SH-SY5Y (cell line): Measurements from ENCODE around the gene CLMN.

Experiments
- GATA2 ChIP-seq: IDR thresholded peaks from 2 replicates; pipeline ENCODE4 v1.6.1; 2011; ENCODE audit warnings: mild to moderate bottlenecking, low read depth, low read length
- GATA3 ChIP-seq: IDR thresholded peaks from 2 replicates; pipeline ENCODE4 v1.6.1; 2011; ENCODE audit warnings: low read depth, mild to moderate bottlenecking, low read length, moderate library complexity

DNA sequence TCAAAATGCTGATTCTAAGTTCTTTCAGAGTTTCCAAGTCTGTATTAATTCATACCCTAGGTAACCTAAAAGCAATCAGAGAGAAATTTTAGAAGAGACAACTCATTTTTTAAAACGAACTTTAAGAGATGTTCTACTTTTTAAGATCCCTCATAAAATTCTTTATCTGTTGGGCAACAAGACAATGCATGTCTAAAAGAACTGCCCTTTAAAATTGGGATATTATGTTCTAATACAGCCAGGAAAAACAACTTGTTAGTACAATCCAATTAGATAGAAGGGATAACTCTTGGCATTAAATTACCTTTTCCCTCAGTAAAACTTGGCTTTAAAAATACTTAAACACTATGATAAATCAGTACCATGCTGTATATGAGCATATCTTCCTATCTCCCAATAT is 178.0 kb downstream of the CLMN start:
- no peak for TF ChIP-seq GATA2
- TF ChIP-seq GATA3: no peak
